Neural crest cell (in vitro differentiated cells): Measurements from ENCODE around the gene TPP1. TPM values are rescaled to one million over a fixed set of nuclear protein-coding genes. Genes with fewer than 3 reads are reported as not detected.

Experiments used
- DNase-seq: peaks from one replicate; pipeline ENCODE4 v3.0.0; 2021; ENCODE audit warnings: low read depth, mixed read lengths, low spot score
- H3K27ac Mint-ChIP-seq: one replicate; pipeline ENCODE4 v1.8.0; 2021; ENCODE audit warnings: mild to moderate bottlenecking, mixed read lengths; ENCODE audit not compliant: unreplicated experiment
- H3K27me3 Mint-ChIP-seq: 2 replicates; pipeline ENCODE4 v1.8.0; 2021; ENCODE audit warnings: low read depth, mild to moderate bottlenecking, mixed read lengths
- H3K36me3 Mint-ChIP-seq: 2 replicates; pipeline ENCODE4 v1.8.0; 2021; ENCODE audit warnings: low read depth, mild to moderate bottlenecking, mixed read lengths
- H3K4me1 Mint-ChIP-seq: 2 replicates; pipeline ENCODE4 v1.8.0; 2021; ENCODE audit warnings: mixed read lengths
- H3K4me3 Mint-ChIP-seq: one replicate; pipeline ENCODE4 v1.8.0; 2021; ENCODE audit warnings: mild to moderate bottlenecking, mixed read lengths
- H3K9me3 Mint-ChIP-seq: 2 replicates; pipeline ENCODE4 v1.8.0; 2021; ENCODE audit warnings: mixed read lengths
- total RNA-seq: library from RNA; stranded (reverse); gene quantifications from 2 replicates; pipeline ENCODE4 v1.2.1, GENCODE V29; 2021
- TF ChIP-seq, protein P1 (sequence below): fragments of 200-600 bp; sonication (generic); conservative IDR thresholded peaks from 2 replicates; pipeline ENCODE4 v1.5.0; 2021; ENCODE audit warnings: antibody characterized with exemption, mild to moderate bottlenecking

The TPP1 gene
- total RNA-seq, 1 donor from 2014 or later, result 44.7 TPM

DNA sequence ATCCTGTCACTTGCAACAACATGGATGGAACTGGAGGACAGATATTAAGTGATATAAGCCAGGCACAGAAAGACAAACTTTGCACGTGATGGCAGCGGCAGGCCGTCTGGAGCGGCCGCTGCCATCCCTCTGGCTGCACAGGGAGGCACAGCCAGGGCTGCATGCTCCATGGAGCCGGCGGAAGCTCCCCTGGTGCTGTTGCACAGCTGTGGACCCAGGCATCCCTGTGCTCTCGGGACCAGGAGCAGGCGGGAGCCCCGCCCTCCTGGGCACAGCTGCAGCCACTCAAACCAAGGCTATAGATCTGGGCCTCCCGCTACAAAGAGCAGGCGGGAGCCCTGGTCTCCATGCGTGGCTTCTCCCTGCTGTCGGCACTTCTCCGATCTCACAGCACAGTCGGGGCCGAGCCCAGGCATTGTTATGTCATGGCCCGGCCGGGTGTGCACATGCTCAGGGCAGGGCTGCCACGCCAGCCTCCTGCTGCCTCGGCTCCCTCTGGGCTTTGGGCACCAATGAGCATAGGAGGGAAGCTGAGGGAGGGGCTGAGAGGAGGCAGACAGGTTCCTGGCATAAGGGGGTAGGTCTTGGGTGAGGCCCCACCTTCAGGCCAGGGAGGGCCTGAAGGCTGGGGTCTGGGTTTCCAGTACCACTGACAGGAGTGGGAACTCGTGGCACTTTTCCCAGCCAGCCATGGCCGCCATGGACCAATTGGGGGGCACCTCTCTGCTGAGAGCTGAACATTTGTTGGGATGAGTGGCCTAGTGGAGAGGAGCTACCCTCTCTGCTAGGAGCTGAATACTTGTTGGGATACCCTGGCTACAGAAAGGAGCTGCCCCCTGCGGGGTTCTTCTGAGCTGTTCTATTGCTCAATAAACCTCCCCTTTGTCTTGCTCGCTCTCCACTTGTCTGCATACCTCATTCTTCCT, 32.5 kb downstream of the TPP1 start:
- TF ChIP-seq, protein P1, sequence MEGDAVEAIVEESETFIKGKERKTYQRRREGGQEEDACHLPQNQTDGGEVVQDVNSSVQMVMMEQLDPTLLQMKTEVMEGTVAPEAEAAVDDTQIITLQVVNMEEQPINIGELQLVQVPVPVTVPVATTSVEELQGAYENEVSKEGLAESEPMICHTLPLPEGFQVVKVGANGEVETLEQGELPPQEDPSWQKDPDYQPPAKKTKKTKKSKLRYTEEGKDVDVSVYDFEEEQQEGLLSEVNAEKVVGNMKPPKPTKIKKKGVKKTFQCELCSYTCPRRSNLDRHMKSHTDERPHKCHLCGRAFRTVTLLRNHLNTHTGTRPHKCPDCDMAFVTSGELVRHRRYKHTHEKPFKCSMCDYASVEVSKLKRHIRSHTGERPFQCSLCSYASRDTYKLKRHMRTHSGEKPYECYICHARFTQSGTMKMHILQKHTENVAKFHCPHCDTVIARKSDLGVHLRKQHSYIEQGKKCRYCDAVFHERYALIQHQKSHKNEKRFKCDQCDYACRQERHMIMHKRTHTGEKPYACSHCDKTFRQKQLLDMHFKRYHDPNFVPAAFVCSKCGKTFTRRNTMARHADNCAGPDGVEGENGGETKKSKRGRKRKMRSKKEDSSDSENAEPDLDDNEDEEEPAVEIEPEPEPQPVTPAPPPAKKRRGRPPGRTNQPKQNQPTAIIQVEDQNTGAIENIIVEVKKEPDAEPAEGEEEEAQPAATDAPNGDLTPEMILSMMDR, result no peak
- H3K4me1 Mint-ChIP-seq, result no peaks in the 10 kb centered on the region
- peaks cover 28% of the 10 kb centered on the region for H3K9me3 Mint-ChIP-seq
- no peak for DNase-seq
- H3K4me3 Mint-ChIP-seq, result no peak overlapping the region
- H3K27ac Mint-ChIP-seq, result no peak overlapping the region
- no peaks in the 10 kb centered on the region for H3K27me3 Mint-ChIP-seq
- peaks cover 40% of the 10 kb centered on the region for H3K36me3 Mint-ChIP-seq

DNA sequence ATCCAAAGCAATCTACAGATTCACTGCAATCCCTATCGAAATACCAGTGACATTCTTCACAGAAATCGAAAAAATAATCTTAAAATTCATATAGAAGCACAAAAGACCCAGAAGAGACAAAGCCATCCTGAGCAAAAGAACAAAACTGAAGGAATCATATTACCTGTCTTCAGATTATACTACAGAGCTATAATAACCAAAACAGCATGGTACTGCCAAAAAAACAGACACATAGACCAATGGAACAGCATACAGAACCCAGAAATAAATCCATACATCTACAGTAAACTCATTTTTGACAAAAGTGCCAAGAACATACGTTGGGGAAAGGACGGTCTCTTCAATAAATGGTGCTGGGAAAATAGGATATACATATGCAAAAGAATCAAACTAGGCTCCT, 34.7 kb downstream of the TPP1 start:
- no peak overlapping the region for H3K27ac Mint-ChIP-seq
- no peak overlapping the region for H3K4me3 Mint-ChIP-seq
- no peak for DNase-seq
- no peaks in the 10 kb centered on the region for H3K4me1 Mint-ChIP-seq
- peaks cover 28% of the 10 kb centered on the region for H3K9me3 Mint-ChIP-seq
- H3K27me3 Mint-ChIP-seq, result no peaks in the 10 kb centered on the region
- H3K36me3 Mint-ChIP-seq, result peaks cover 48% of the 10 kb centered on the region
- TF ChIP-seq, protein P1, result no peak

DNA sequence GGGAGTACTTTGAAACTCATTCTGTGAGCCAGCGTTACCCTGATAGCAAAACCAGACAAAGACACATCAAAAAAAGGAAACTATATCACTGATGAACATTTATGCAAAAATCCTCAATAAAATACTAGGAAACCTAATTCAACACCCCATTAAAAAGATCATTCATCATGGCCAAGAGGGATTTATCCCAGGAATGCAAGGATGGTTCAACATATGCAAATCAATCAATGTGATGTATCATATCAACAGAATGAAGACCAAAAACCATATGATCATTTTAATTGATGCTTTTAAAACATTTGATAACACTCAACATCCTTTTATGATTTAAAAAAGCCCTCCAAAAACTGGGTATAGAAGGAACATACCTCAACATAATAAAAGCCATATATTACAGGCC, 35.6 kb downstream of the TPP1 start:
- TF ChIP-seq, protein P1, result no peak
- Mint-ChIP-seq H3K4me3 (no peak overlapping the region), H3K27ac (no peak overlapping the region), H3K36me3 (peaks cover 48% of the 10 kb centered on the region), H3K4me1 (no peaks in the 10 kb centered on the region), H3K27me3 (no peaks in the 10 kb centered on the region), H3K9me3 (peaks cover 28% of the 10 kb centered on the region)
- DNase-seq, result no peak

DNA sequence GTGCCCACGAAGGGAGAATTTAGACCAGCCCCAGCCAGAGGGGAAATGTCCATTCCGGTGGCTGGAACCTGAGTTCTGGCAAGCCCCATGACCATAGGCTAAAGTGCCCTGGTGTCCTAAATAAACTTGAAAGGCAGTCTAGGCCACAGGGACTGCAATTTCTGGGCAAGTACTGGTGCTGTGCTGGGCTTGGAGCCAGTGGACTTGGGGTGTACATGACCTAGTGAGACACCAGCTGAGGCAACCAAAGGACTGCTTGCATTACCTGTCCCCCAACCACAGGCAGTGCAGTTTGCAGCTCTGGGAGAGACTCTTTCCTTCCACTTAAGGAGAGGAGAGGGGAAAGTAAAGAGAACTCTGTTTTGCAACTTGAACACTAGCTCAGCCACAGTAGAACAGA, 39.5 kb downstream of the TPP1 start:
- TF ChIP-seq, protein P1, result no peak
- Mint-ChIP-seq H3K27ac (no peak overlapping the region), H3K9me3 (peaks cover 22% of the 10 kb centered on the region), H3K4me1 (peaks cover 19% of the 10 kb centered on the region), H3K4me3 (no peak overlapping the region), H3K36me3 (peaks cover 34% of the 10 kb centered on the region), H3K27me3 (no peaks in the 10 kb centered on the region)
- no peak for DNase-seq

DNA sequence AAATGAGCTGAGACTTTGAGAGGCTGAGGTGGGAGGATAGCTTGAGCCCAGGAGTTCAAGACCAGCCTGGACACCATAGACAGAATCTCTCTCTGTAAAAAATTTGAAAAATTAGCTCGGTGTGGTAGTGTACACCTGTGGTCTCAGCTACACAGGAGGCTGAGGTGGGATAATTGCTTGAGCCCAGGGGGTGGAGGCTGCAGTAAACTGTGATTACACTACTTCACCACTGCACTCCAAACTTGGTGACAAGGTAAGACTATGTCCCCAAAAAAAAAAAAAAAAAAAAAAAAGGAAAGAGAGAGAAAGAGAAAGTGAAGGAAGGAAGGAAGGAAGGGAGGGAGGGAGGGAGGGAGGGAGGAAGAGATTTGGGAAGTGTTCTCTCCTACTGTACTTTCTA, 41.1 kb downstream of the TPP1 start:
- H3K9me3 Mint-ChIP-seq, result peaks cover 8% of the 10 kb centered on the region
- no peaks in the 10 kb centered on the region for H3K27me3 Mint-ChIP-seq
- TF ChIP-seq, protein P1, result no peak
- no peak overlapping the region for H3K27ac Mint-ChIP-seq
- DNase-seq, result no peak
- H3K4me3 Mint-ChIP-seq, result no peak overlapping the region
- peaks cover 20% of the 10 kb centered on the region for H3K4me1 Mint-ChIP-seq
- H3K36me3 Mint-ChIP-seq, result peaks cover 20% of the 10 kb centered on the region
